Stimulated activated CD4-positive, alpha-beta T cell treated with anti-CD3 and anti-CD28 coated beads, Interleukin-4, amount 100 ng/mL, for 24 hours (primary cell): ENCODE data around the gene OR6B3.
"Not testable (repeated sequence)": the region's sequence is repeated elsewhere in the genome, so short reads cannot be mapped to it uniquely, and the experiment has no call there.

Experiments
- DNase-seq: peaks from one replicate; pipeline ENCODE4 v3.0.0-alpha.2; 2020

OR6B3 gene

DNA sequence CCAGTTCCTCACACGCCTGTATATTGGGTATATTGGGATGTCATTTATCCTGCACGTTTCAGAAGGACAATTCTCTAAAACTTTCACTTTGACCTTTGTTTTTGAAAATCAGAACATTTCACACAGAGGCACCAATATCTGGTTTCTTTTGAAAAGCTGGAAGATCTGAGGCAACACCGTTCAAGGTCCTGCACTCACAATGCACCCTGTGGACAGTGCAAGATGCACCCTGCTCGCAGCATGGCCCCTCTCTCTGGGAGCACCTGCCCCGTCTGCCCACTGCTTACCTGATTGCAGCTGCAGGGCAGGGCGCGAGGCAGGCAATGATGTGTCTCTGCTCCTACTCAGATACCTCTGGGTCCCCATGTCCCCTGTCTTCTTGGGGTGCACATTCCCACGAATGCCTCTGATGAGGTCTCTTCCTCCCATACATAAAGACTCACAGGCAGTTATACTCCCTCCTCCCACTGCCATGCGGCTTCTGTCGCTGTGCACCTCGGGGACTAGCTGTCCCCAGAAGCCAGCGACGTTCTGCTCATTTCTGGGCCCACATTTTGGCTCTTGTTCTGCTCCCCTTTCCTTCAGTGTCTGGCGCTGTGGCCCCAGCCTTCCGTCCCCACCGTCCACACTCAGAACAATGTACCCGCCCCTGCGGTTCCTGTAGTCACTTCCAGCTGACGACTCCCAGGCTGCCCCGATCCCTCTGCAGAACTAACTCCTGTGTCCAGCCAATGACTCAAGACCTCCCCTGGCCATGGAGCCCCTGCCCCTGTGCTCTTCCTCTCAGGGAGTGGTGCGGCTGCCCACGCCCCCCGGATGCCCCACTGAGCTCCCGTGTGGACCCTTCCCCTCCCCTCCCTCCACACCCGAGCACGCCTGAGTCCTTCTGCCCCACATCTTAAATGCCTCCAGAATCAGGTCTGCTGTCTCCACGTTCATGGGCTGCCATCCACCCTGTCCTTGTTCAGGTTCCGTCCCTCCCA is at the start of gene OR6B3:
Gene OR6B3, minus strand, starts transcription at position 349 of the 983 bp plus-strand sequence.
- DNase-seq = no peak

DNA sequence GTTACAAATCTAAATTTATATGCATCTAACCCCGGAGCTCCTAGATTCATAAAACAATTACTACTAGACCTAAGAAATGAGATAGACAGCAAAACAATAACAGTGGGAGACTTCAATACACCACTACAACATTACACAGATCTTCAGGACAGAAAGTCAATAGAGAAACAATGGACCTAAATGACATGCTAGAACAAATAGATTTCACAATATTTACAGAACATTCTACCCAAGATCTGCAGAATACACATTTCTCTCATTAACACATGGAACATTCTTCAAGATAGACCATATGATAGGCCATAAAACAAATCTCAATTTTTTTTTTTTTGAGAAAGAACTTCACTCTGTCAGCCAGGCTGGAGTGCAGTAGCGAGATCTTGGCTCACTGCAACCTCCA is 45.0 kb upstream of the OR6B3 start:
- no peak for DNase-seq

DNA sequence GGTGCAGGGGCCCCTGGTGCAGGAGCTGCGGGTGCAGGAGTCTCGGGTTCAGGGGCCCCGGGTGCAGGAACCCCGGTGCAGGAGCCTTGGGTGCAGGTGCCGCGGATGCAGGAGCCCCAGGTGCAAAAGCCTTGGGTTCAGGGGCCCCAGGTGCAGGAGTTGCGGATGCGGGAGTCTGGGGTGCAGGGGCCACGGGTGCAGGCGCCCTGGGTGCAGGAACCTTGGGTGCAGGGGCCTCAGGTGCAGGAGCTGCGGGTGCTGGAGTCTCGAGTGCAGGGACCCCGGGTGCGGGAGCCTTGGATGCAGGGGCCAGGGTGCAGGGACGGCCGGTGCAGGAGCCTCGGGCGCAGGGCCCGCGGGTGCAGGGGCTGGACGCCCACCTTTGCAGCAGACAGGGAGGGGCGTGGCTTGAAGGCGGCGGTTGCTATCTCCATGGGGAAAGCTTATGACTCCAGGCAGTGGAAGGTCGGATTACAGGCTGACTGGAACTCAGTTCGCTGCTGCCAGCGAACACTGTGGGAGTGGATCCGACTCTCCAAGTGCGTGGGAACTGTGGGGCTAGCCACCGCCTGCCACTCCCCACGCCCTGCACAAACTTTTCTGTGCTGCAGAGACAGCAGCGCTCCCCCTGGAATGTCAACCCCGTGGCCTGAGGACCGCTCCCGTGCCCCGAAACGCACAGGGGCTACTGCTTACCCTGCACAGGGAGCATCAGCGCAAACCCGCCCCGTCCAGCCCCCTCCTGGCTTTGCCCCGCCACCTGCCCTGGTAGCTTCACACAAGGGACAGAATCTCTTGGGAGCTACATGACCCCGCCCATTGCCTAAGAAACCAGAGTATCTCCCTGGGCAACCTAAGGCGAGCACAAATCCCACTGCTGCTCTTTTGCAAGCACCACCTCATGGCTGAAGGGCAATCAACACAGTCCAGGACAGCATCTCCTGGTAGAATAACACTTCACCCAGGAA is 42.5 kb upstream of the OR6B3 start:
- DNase-seq = no peak

DNA sequence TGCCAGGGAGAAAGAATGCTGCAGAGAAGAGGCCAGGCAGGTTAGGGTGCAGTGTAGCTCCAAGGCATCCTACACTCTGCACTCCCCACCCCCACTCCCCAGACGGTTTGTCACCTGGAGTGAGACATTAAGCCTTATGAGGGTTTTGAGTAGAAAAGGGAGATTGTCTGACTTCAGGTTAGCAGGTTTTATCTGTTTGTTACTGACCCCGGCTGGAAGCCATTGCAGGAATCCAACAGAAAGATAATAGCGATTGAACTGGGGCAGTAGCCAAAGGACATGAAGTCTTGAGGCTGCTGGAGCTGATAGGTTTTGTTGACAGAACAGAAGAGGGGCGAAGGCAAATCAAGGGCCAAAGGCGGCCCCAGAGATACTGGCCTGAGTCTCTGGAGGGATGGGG is 36.0 kb upstream of the OR6B3 start:
- no peak for DNase-seq

DNA sequence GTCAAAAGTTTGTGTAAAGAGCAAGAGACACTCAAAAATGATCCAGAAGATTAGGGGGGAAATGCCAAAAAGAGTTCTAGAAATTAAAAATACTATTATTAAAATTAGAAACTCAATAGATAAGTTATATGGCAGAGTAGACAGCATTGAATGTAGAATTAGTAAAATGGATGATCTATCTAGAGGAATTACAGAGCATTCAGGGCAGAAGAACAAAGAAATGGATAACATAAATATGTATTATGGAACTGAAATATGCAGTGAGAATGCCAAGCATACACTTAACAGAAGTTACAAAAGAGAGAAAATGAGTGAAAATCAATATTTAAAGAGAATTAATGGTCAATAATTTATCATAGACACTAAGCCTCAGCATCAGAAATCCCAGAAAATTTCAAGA is 33.2 kb upstream of the OR6B3 start:
- no peak for DNase-seq

DNA sequence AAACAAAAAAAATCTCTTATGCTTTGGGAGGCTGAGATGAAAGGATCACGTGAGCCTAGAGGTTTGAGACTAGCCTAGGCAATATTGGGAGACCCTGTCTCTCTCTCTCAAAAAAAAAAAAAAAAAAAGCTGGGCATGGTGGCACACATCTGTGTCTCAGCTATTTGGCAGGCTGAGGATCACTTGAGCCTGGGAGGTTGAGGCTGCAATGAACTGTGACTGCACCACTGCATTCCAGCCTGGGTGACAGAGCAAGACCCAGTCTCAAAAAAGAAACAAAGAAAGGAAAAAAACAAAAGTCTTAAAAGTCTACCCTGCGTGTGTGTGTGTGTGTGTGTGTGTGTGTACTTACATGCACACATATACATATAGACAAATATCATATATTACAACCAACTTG is 25.3 kb upstream of the OR6B3 start:
- no peak for DNase-seq

DNA sequence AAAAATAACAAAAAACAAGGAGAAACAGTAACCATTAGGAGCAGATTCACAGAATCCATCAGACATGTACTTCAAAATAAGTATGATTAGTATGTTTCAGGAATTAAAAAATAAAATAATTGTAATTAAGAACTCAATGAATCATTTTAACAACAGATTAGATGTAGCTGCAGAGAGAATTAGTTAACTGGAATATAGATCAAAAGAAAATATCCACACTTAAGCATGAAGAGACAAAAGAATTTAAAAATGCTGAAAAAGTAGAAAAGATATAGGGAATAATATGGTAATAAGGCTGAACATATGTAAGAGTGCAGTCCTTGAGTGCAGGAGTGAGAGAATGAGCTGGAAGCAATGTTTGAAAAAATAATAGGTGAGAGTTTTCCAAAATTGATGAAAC is 24.1 kb upstream of the OR6B3 start:
- no peak for DNase-seq

DNA sequence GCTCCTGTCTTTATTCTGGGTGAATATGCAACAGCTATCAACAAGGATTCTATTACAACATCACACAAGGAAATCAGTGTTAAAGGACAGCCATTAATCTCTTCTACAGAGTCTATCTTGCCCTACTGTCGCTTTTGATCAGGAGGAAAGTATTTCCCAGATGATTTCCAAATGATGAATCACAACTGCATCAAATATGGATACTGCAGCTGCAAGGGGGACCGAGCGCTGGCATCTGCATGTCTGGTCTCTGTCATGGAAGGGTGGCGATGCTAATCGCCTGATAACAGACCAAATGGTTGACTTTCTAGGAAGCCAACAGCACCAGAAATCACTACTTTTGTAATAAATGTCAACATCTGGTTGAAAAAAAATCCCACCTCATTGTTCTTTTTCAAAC is 21.2 kb upstream of the OR6B3 start:
- DNase-seq = no peak

DNA sequence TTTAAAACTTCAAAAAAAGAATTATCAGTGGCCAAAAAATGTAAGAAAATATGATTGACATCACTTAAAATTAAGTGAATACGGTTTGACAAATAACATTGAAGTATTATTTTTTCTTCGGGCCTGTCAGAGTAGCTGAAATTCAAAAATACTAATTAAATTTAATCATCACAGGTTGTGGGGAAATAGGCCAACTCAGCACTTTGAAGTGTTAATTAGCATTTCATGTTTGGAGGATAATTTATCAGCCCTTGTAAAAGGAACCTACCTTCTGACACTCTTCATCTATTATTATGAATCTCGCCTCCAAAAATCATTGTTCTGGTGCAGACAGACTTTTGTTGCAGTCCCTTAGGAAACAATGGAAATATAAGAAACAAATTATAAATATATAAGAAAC is 17.6 kb upstream of the OR6B3 start:
- no peak for DNase-seq

DNA sequence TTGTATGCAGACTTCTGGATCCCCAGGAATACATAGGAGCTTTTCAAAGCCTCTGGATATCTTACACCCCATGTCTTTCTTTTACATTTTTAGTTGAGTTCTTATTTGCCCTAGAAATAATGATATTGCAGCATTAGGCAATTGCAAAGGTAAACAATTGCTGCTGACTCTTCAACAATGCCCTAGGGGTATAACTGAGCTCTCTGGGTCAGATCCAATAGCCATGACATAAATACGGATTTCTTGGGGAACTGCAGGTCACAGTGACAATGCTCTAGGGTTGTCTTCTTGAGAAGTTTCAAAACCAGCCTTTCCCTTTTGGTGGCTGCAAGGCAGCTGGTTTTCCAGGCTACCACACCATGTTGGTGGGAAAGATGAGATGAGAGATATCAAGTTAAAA is 16.5 kb upstream of the OR6B3 start:
- DNase-seq = no peak

DNA sequence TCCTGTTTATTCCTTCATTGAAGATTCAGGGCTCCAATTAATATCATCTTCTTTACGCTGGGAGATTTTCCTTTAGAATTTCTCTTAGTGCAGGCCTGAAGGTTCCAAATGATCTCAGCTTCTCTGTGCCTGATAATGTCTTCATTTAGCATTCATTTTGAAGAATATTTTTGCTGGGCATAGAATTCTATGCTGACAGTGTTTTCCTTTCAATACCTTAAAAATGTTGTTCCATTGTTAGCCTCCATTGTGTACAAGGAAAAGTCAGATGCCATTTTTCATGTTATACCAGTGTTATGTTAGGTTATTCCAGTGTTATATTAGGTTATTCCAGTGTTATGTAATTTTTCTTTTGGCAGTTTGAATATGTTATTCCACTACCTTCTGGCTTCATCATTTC is 14.9 kb upstream of the OR6B3 start:
- no peak for DNase-seq

DNA sequence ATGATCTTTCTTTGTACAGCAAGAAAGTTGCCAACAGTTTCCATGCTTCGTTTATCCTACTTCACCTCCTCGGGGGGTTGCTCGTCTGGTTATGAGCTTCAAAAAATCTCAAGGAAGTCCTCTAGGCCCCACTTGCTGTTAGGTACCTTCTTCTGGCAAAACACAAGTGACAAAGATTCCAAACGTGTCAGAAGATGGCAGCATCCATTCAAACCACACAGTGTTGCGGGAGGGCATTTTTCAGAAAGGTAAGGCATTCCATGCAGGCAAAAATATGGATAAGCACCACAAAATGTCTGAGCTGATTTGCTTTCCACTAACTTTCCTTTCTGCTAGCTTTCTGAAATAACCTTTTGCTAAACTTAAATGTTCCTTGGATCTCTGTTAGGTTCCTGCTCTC is 13.2 kb upstream of the OR6B3 start:
- no peak for DNase-seq

DNA sequence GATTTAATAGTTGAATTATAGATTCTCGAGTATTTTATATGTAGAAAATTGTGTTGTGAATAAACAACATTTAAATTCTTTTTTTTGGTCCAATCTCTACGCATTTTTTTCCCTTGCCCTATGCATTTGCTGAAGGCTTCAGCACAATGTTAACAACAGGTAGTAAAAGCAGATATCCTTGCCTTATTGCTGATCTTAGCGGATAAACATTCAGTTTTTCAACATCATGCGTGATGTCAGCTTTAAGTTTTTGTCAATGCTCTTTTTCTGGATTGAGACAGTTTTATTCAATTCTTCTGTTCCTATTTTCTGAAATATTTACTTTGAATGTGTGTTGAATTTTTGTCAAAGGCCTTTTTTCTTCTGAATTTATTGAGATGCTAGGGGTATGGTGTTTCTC is 11.6 kb upstream of the OR6B3 start:
- DNase-seq = no peak

DNA sequence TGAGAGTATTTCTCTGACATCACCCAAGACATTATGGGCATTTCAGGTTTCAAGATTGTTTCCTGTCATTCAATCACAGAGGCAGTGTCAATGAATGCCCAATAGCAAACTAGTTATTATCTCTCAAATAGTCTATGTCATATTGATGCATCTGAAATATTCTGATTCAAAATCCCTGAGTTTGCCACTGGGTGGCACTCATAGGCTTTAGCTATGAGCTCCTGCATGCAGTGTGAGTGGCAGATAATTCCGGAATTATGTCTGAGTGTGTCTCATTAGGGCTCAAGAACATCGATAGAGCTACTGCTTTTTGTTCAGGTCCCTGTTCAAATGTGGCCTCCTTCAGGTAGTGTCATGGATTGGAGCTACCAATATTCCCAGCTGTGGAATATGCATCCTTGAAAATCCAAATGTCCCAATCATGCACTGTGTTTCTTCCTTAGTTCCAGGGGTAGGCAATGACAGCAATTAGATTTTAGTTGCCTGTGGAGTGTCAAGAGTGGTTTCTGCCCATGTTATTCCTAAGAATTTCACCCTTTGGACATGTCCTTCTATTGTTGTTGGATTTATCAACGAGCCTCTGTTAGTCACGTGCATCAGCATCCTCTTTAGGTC is 7.8 kb upstream of the OR6B3 start:
- peak; percentile 63 for DNase-seq

DNA sequence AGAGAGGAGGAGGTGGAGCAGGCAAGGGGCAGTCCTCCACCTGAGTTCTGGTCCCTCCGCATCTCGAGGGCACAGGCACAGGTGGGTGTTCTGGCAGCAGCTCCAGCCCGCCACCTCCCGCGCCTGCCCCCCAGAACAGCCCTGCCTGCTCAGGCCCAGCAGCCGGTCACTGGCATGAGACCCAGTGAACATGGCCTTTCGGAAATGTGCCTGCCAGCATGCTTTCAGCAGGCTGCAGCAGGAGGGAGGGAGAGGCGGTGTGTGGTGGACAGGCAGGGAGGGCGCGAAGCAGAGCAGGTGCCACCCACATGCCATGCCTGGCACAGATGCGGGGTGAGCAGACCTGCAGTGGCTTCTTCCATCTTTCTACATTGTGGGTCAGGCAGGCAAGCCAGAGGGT is 3.4 kb upstream of the OR6B3 start:
- no peak for DNase-seq

DNA sequence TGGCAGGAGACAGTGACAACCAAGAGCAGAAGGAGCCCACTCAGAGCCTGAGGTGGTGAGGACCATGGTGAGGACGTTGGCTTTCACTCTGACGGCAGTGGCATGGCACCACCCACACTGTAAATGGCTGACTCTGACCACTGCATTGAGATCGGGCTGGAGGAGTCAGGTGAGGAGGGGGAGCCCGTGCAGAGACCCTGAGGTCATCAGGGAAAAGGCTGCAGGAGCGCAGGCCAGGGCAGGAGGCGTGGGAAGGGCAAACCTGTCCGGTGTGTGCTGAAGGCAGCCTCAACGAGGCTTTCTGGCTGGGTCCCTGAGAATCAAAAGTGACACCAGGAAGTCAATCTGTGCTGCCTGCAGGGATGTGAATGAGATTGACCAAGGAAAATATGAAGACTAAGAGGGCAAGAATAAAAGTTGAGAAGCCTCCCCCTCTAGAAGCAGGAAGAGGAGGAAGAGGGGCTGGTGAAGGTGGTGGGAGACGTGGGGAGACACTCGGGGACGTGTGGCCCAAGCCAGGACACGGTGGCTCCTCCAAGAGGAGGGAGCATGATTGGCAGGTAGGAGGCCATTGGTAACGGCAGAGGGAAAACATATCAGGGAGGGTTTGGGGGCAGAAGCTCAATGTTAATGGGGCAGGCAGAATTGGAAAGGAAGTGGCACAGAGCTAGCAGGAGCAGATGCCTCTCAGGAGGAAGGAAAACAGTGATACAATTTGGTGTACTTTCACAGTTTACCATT is 2.0 kb upstream of the OR6B3 start:
- no peak for DNase-seq

DNA sequence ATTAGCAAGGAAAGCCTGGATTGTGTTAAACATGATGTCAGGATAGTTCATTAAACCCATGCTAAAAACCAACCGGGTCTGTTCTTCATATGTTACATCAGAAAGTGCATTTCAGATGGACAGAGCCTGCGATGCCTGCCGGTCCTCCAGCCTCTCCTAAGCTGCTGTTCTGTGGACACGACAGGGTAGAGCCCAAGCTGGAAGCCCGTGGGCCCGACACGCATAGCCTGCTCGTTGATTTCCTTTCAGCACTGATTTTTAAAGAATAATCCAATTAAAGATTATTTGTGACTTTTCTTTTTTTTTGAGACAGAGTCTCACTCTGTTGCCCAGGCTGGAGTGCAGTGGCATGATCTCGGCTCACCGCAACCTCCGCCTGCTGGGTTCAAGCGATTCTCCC is 797 bp downstream of the OR6B3 start:
- no peak for DNase-seq

DNA sequence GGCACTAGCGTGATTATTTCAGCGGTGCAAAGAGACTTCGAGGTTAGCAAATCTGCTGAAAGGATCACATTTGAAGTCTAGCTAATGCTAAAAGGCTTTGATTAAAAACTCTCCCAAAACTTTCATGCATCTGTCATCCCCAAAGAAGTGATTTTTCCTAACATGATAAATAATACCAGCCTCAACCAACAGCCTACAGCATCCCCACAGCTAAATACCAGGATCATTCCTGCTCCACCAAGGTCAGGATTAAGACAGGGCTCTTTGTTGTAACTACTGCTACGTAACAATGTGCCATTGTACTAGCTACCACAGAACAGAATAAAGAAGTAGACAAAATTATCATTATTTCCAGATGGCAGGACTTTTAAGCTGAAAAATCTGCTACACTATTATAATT is 1.6 kb downstream of the OR6B3 start:
- no peak for DNase-seq

DNA sequence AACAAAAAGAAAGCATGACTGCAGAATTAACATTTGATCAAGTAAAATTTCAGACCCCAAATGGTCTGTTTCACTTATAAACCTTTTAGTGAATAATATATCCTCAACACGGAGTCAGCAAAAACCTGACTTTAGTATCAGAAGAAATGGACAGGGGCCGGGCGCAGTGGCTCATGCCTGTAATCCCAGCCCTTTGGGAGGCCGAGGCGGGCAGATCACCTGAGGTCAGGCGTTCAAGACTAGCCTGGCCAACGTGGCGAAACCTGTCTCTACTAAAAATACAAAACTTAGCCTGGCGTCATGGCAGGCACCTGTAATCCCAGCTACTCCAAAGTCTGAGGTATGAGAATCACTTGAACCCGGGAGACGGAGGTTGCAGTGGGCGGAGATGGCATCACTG is 3.0 kb downstream of the OR6B3 start:
- DNase-seq = no peak

DNA sequence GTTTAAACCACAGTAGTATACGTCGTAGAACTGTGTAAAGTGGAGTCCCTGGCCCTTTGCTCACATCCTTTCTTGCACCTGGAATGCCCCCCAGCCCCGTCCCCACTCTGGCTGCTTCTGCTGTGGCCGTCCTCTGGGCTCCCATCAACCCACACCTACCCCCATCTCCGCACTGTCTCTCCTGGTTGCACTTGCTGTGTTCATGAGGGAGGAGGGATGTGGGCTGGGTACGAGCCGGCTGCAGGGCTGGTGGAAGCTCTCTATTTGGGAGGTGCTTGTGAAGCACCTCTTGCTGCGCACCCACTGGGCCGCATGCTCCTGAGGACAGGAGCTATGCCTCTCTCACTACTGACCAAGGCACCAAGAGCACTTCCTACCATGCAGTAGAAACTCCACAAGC is 5.1 kb downstream of the OR6B3 start:
- no peak for DNase-seq

DNA sequence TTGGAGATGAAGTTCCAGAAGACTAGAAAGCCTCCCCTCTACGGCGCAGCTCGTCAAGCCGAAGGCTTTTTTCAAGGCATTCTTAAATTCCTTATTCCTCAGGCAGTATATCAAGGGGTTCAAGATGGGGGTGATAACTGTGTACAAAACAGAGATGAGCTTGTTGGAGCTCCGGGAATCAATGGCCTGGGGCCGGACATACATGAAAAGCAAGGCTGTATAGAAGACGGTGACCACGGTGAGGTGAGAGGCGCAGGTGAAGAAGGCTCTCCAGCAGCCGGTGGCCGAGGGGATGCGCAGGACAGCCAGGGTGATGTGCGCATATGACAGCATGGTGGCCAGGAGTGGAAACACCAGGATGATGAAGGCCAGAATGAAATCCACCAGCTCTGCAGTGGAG is 8.2 kb downstream of the OR6B3 start:
- no peak for DNase-seq

DNA sequence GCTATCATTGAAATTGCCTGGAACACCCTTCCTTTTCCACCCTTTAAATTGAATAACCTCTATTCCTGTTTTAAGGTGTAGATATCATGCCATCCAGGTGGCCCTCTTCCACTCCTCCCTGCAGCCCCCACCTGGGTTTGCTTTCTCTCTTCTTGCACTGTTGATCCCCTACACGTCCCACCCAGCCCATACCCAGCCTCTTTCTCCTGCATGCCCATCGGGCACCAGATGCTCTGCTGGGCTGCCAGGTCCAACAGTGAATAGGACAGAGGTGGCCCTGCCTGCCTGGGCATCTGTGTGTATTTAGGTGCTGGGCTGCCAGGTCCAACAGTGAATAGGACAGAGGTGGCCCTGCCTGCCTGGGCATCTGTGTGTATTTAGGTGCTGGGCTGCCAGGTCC is 9.2 kb downstream of the OR6B3 start:
- not testable (repeated sequence) for DNase-seq
